Astrocyte (in vitro differentiated cells and primary cell): ENCODE data around the gene NBDY.

Source experiments
- CTCF ChIP-seq: IDR thresholded peaks from 2 replicates; pipeline ENCODE4 v1.5.1; 2011; ENCODE audit warnings: low read depth, mild to moderate bottlenecking, inconsistent platforms, low read length, moderate library complexity; ENCODE audit not compliant: insufficient read depth
- EZH2 ChIP-seq: IDR thresholded peaks from 2 replicates; pipeline ENCODE4 v1.6.1; 2012; ENCODE audit warnings: mild to moderate bottlenecking, low read length, inconsistent platforms; ENCODE audit not compliant: insufficient read depth

- TF ChIP-seq EZH2 = no peak
- peak; percentile 41 for TF ChIP-seq CTCF
Measured at GRCh38 chrX:56764153-56764974, 35.3 kb downstream of the NBDY start.
